Activated CD8-positive, alpha-beta T cell treated with anti-CD3 and anti-CD28 coated beads for 36 hours (primary cell): ENCODE data around the gene ESRP2. TPM values are rescaled to one million over a fixed set of nuclear protein-coding genes. Genes with fewer than 3 reads are reported as not detected.

Experiments used
- ATAC-seq: fragments of 200-7000 bp; cut with Tn5 transposase; one replicate; pipeline ENCODE4 v1.10.0; 2021; ENCODE audit warnings: mild to moderate bottlenecking, moderate library complexity
- CTCF ChIA-PET: fragments of 350-600 bp; sonication (Branson Sonifier 250); formaldehyde crosslinking; loops from one replicate; lab custom pipeline; 2021; ENCODE audit warnings: antibody characterized with exemption; lab: Charles Lee
- POLR2A ChIA-PET: fragments of 350-600 bp; sonication (Branson Sonifier 250); formaldehyde crosslinking; loops from one replicate; lab custom pipeline; 2021; ENCODE audit warnings: antibody characterized with exemption; lab: Charles Lee
- DNase-seq: peaks from one replicate; pipeline ENCODE4 v3.0.0-alpha.2; 2020
- H3K27ac Mint-ChIP-seq: one replicate; pipeline ENCODE4 v1.8.0; 2021; ENCODE audit warnings: mild to moderate bottlenecking, mixed read lengths
- H3K27me3 Mint-ChIP-seq: one replicate; pipeline ENCODE4 v1.8.0; 2021; ENCODE audit warnings: mixed read lengths
- H3K36me3 Mint-ChIP-seq: one replicate; pipeline ENCODE4 v1.8.0; 2021; ENCODE audit warnings: low read depth, mixed read lengths
- H3K4me1 Mint-ChIP-seq: one replicate; pipeline ENCODE4 v1.8.0; 2021; ENCODE audit warnings: low read depth, mixed read lengths
- H3K4me3 Mint-ChIP-seq: one replicate; pipeline ENCODE4 v1.8.0; 2021; ENCODE audit warnings: mild to moderate bottlenecking, moderate library complexity, mixed read lengths
- H3K9me3 Mint-ChIP-seq: one replicate; pipeline ENCODE4 v1.8.0; 2021; ENCODE audit warnings: mixed read lengths
- intact Hi-C: fragments of 100-400 bp; cut with micrococcal nuclease; formaldehyde crosslinking; loops from one replicate; pipeline ENCODE4 v1.10.0; 2022
- total RNA-seq, 2 experiments: library from RNA; stranded (reverse); gene quantifications; one replicate each; pipeline ENCODE4 v1.2.3, GENCODE V29; 2021
- TF ChIP-seq, protein P1 (sequence below): fragments of 200-600 bp; IDR thresholded peaks from one replicate; pipeline ENCODE4 v1.8.0; 2022; ENCODE audit warnings: antibody characterized with exemption, mild to moderate bottlenecking

ESRP2 gene
- total RNA-seq, 2 experiments from 2014 or later, result 0.65 to 0.77 TPM

DNA sequence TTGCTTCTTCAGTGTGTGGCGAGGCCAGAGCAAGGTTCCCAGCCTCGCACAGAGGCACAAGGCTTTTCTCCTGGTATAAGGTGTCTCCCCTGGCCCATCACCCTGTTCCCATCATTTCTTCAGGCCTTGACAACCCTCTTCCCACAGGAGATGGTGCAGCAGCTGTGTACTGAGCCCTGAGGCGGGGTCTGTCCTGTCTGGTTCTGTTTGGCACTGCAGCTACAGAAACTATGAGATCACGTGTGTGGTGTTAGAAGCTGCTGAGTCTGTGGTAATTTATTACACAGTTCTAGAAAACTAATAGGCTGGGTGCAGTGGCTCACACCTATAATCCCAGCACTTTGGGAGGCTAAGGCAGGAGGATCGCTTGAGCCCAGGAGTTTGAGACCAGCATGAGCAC lies 16.5 kb upstream of the ESRP2 start:
- H3K27ac Mint-ChIP-seq, result no peak overlapping the region
- no peaks in the 10 kb centered on the region for H3K27me3 Mint-ChIP-seq
- ChIA-PET POLR2A (interaction anchor here (1.1 to 2.2 kb wide), 2 partner anchors 11 to 44 kb away, joined by 3 to 12 read pairs; no protein-coding TSS in a partner anchor), CTCF (interaction anchor here (2.9 to 5.8 kb wide), 2 partner anchors 10 to 76 kb away, joined by 19 to 79 read pairs; partner anchors contain the start of gene SLC7A6)
- no peak overlapping the region for H3K4me3 Mint-ChIP-seq
- H3K36me3 Mint-ChIP-seq, result peaks cover 5% of the 10 kb centered on the region
- TF ChIP-seq, protein P1, sequence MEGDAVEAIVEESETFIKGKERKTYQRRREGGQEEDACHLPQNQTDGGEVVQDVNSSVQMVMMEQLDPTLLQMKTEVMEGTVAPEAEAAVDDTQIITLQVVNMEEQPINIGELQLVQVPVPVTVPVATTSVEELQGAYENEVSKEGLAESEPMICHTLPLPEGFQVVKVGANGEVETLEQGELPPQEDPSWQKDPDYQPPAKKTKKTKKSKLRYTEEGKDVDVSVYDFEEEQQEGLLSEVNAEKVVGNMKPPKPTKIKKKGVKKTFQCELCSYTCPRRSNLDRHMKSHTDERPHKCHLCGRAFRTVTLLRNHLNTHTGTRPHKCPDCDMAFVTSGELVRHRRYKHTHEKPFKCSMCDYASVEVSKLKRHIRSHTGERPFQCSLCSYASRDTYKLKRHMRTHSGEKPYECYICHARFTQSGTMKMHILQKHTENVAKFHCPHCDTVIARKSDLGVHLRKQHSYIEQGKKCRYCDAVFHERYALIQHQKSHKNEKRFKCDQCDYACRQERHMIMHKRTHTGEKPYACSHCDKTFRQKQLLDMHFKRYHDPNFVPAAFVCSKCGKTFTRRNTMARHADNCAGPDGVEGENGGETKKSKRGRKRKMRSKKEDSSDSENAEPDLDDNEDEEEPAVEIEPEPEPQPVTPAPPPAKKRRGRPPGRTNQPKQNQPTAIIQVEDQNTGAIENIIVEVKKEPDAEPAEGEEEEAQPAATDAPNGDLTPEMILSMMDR, result no peak
- ATAC-seq (no peak), DNase-seq (no peak)
- intact Hi-C loops, result no loop called here
- peaks cover 2% of the 10 kb centered on the region for H3K4me1 Mint-ChIP-seq
- no peaks in the 10 kb centered on the region for H3K9me3 Mint-ChIP-seq

DNA sequence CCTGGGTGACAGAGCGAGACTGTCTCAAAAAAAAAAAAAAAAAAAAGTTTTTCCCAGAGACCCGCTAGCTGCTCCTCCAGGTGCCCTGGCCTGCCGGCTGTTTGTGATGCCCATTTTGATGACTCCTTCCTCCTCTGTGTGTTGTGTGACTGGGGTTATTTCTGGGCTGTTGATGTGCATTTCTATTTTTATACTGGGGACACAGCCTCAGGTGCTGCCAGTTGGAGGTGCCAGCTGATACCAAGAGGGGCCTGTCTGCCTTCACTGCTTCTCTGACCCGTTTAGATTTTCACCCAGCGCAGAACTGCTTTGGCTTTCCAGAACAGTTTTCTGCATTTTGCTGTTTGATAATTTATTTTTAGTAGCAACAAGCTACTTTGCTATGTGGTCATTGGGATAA lies 15.9 kb upstream of the ESRP2 start:
- peaks cover 5% of the 10 kb centered on the region for H3K36me3 Mint-ChIP-seq
- POLR2A ChIA-PET, result interaction anchor here (1.1 to 2.2 kb wide), 2 partner anchors 11 to 44 kb away, joined by 3 to 12 read pairs; no protein-coding TSS in a partner anchor

DNA sequence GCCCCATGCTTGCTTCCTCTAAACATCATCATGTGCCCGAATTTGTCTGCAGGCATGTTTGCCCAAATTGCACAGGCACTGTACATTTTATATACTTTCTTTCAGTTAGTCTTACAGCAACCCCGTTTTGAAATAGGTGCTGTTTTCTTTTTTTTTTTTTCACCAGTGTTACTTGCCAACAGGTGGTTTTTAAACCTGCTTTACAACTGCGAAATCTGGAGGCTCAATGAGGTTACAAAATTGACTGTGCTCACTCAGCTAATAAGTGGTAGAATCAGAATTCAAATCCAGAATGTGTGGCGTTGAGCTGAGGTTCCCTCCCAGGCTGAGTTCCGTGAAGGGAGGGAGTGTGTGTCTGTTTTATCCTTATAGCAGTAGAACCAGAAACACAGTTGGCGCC lies 15.0 kb upstream of the ESRP2 start:
- Mint-ChIP-seq H3K27ac (no peak overlapping the region), H3K36me3 (peaks cover 3% of the 10 kb centered on the region), H3K9me3 (no peaks in the 10 kb centered on the region), H3K4me1 (peaks cover 9% of the 10 kb centered on the region), H3K4me3 (no peak overlapping the region), H3K27me3 (no peaks in the 10 kb centered on the region)
- intact Hi-C loops, result no loop called here
- no peak for ATAC-seq
- ChIA-PET CTCF (interaction anchor here (1.2 to 5.8 kb wide), 3 partner anchors 11 to 113 kb away, joined by 3 to 79 read pairs (median 19); partner anchors contain the start of gene SLC7A6), POLR2A (interaction anchor here (2.2 kb wide), 1 partner anchor 12 kb away, joined by 12 read pairs; no protein-coding TSS in a partner anchor)
- no peak for DNase-seq
- TF ChIP-seq, protein P1, result no peak

More for the DNA sequence above, 15.9 kb upstream of the ESRP2 start:
- CTCF ChIA-PET, result interaction anchor here (1.2 to 5.8 kb wide), 3 partner anchors 10 to 112 kb away, joined by 3 to 79 read pairs (median 19); partner anchors contain the start of gene SLC7A6
- H3K4me3 Mint-ChIP-seq, result no peak overlapping the region
- ATAC-seq, result no peak
- DNase-seq, result no peak
- H3K27ac Mint-ChIP-seq, result no peak overlapping the region
- TF ChIP-seq, protein P1, result no peak
- no peaks in the 10 kb centered on the region for H3K9me3 Mint-ChIP-seq
- intact Hi-C loops, result no loop called here
- peaks cover under 1% of the 10 kb centered on the region for H3K4me1 Mint-ChIP-seq
- no peaks in the 10 kb centered on the region for H3K27me3 Mint-ChIP-seq

DNA sequence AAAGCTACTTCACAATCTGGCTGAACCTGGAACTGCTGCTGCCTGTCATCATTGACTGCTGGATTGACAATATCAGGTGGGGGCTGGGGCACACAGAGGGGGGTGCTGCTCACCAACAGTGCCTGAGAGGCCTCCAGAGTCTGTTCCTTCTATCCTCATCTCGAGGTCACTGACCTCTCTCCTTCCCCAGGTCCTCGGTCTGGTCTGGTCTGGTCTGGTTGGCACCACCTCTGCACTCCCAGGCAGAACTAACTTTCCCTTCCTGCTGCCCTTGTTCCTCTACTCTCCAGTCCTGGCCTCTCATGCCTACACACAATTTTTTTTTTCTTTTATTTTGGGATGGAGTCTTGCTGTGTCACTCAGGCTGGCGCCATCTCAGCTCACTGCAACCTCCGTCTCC lies 13.4 kb upstream of the ESRP2 start:
- Mint-ChIP-seq H3K36me3 (peaks cover 3% of the 10 kb centered on the region), H3K27ac (no peak overlapping the region), H3K4me1 (peaks cover 17% of the 10 kb centered on the region), H3K27me3 (no peaks in the 10 kb centered on the region), H3K9me3 (no peaks in the 10 kb centered on the region), H3K4me3 (no peak overlapping the region)
- DNase-seq, result no peak
- TF ChIP-seq, protein P1, result no peak
- ChIA-PET POLR2A (interaction anchor here (1.2 kb wide), 1 partner anchor 79 kb away, joined by 6 read pairs; no protein-coding TSS in a partner anchor), CTCF (interaction anchor here (0.7 to 5.8 kb wide), 2 partner anchors 13 to 80 kb away, joined by 4 to 79 read pairs; partner anchors contain the start of gene SLC7A6)
- intact Hi-C loops, result no loop called here
- no peak for ATAC-seq

DNA sequence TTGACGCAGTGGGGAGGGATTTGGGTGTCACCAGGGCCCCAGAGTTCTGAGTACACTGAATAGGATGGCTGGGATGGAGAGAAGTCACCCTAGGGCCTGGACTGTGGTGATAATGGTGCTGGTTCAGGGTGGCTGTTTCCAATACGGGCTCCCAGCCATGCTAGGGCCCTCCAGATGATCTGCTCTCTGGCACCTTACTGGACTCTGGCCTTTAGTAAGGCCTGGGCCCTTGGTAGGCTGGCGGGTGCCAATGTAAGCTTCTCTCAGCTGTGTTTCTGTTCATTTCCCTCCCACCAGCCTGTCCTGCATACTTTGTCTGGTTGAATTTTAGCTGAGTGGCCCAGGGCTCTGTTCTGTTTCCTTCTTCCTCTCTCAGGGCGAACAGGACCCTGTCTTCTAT lies 12.0 kb upstream of the ESRP2 start:
- Mint-ChIP-seq H3K9me3 (no peaks in the 10 kb centered on the region), H3K27ac (no peak overlapping the region), H3K4me1 (peaks cover 18% of the 10 kb centered on the region), H3K4me3 (no peak overlapping the region), H3K27me3 (no peaks in the 10 kb centered on the region), H3K36me3 (peaks cover 1% of the 10 kb centered on the region)
- intact Hi-C loops, result no loop called here
- DNase-seq, result no peak
- TF ChIP-seq, protein P1, result no peak
- ChIA-PET CTCF (interaction anchor here (1.3 to 5.8 kb wide), 2 partner anchors 14 to 81 kb away, joined by 3 to 79 read pairs; partner anchors contain the start of gene SLC7A6), POLR2A (interaction anchor here (0.7 to 0.9 kb wide), 2 partner anchors 63 to 81 kb away, joined by 3 read pairs; partner anchors contain the start of genes PRMT7 and SLC7A6OS)
- no peak for ATAC-seq
